Measurements from ENCODE around the gene APOD. TPM values are rescaled to one million over a fixed set of nuclear protein-coding genes. Genes with fewer than 3 reads are reported as not detected.

APOD gene
- total RNA-seq, 2 experiments from 2014 or later: not detected

- no peak for ATAC-seq
- Mint-ChIP-seq H3K36me3 (ENCODE audit: low read depth) (no peaks in the 10 kb centered on the region), H3K4me3 (no peak overlapping the region), H3K27me3 (no peaks in the 10 kb centered on the region), H3K4me1 (ENCODE audit: low read depth) (peaks cover 2% of the 10 kb centered on the region), H3K9me3 (no peaks in the 10 kb centered on the region), H3K27ac (no peak overlapping the region)
- ChIA-PET POLR2A (no interaction called here), CTCF (no interaction called here)
- intact Hi-C loops (cut with micrococcal nuclease): no loop called here
- no peak for DNase-seq
- TF ChIP-seq CTCF (IDR thresholded peaks at IDR 0.05): no peak
Measured at GRCh38 chr3:195579281-195579680, 4.5 kb downstream of the APOD start.

- DNase-seq: no peak
- Mint-ChIP-seq H3K27ac (no peak overlapping the region), H3K9me3 (no peaks in the 10 kb centered on the region), H3K4me1 (ENCODE audit: low read depth) (no peaks in the 10 kb centered on the region), H3K36me3 (ENCODE audit: low read depth) (no peaks in the 10 kb centered on the region), H3K27me3 (no peaks in the 10 kb centered on the region), H3K4me3 (no peak overlapping the region)
- POLR2A ChIA-PET: no interaction called here
- CTCF ChIA-PET: no interaction called here
- no peak for ATAC-seq
- intact Hi-C loops (cut with micrococcal nuclease): no loop called here
- TF ChIP-seq CTCF (IDR thresholded peaks at IDR 0.05): no peak
Measured at GRCh38 chr3:195578565-195578964, 5.2 kb downstream of the APOD start.

DNA sequence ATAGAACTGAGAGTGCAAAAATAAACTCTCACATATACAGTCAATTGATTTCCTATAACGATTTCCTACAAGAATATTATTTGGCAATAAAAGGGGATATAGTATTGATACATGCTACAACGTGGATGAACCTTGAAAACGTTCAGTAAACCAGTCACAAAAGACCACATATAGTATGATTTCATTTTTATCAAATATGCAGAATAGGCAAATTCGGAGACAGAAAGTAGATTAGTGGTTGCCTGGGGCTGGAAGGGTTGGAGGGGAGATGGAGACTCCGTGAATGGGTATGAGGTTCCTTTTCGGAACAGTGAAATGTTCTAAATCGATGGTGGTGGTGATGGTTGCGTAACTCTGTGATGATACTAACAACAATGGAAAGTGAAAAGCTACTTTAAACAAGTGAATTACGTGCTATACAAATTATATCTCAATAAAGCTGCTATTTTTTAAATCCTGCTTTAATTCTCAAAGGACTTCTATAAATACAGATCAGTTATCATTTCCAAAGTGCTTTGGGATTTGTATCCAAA lies 6.0 kb downstream of the APOD start:
- intact Hi-C loops (cut with micrococcal nuclease): no loop called here
- no peak overlapping the region for H3K27ac Mint-ChIP-seq
- no peak overlapping the region for H3K4me3 Mint-ChIP-seq
- H3K4me1 Mint-ChIP-seq (ENCODE audit: low read depth): no peaks in the 10 kb centered on the region
- no peaks in the 10 kb centered on the region for H3K27me3 Mint-ChIP-seq
- DNase-seq (no peak), ATAC-seq (no peak)
- no peak for TF ChIP-seq CTCF (IDR thresholded peaks at IDR 0.05)
- POLR2A ChIA-PET: no interaction called here
- no peaks in the 10 kb centered on the region for H3K36me3 Mint-ChIP-seq (ENCODE audit: low read depth)
- CTCF ChIA-PET: interaction anchor here (0.6 kb wide), 1 partner anchor 274 kb away, joined by 3 read pairs; no protein-coding TSS in a partner anchor
- no peaks in the 10 kb centered on the region for H3K9me3 Mint-ChIP-seq

- Mint-ChIP-seq H3K4me1 (ENCODE audit: low read depth) (peaks cover 6% of the 10 kb centered on the region), H3K4me3 (no peak overlapping the region), H3K27me3 (no peaks in the 10 kb centered on the region), H3K27ac (no peak overlapping the region), H3K9me3 (no peaks in the 10 kb centered on the region), H3K36me3 (ENCODE audit: low read depth) (no peaks in the 10 kb centered on the region)
- DNase-seq: no peak
- intact Hi-C loops (cut with micrococcal nuclease): no loop called here
- ATAC-seq: no peak
- CTCF ChIA-PET: interaction anchor here (1.8 kb wide), 1 partner anchor 15 kb away, joined by 5 read pairs; no protein-coding TSS in a partner anchor
- TF ChIP-seq CTCF (IDR thresholded peaks at IDR 0.05): no peak
- POLR2A ChIA-PET: no interaction called here
Measured at GRCh38 chr3:195574497-195575304, 9.0 kb downstream of the APOD start.

Data from activated CD8-positive, alpha-beta T cell treated with anti-CD3 and anti-CD28 coated beads for 36 hours (primary cell).